OCI-LY7 (cell line): ENCODE measurements around the gene SEMA3D.

Source experiments
- EZH2phosphoT487 ChIP-seq: fragments of 200-600 bp; sonication (generic); IDR thresholded peaks from 2 replicates; pipeline ENCODE4 v1.6.1; 2018; ENCODE audit warnings: low read depth, borderline replicate concordance, mild to moderate bottlenecking, mixed run types, antibody characterized with exemption, low read length, moderate library complexity, mixed read lengths
- TF ChIP-seq, protein P1 (sequence below): fragments of 200-600 bp; sonication (generic); conservative IDR thresholded peaks from 2 replicates; pipeline ENCODE4 v1.5.1; 2014; ENCODE audit warnings: mild to moderate bottlenecking, antibody characterized with exemption, low read length, moderate library complexity, mixed read lengths

DNA sequence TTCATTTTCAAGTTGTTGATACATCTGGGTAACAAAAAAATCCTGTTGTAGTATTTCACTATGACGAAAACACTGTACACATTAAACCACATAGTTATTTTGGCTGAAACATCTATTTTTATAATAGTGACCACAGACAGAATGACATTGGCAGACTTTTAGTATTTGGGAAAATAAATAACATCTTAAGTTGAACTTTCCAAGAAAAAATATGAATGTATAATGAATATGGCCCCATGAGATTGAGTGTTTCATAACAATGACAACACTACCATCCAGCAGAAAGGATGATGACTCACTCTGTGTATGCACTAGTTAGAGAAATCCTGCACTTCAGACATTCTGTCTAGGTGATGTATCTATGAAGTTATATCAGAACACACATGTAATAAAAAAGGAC, 118.1 kb downstream of the SEMA3D start:
- TF ChIP-seq, protein P1, sequence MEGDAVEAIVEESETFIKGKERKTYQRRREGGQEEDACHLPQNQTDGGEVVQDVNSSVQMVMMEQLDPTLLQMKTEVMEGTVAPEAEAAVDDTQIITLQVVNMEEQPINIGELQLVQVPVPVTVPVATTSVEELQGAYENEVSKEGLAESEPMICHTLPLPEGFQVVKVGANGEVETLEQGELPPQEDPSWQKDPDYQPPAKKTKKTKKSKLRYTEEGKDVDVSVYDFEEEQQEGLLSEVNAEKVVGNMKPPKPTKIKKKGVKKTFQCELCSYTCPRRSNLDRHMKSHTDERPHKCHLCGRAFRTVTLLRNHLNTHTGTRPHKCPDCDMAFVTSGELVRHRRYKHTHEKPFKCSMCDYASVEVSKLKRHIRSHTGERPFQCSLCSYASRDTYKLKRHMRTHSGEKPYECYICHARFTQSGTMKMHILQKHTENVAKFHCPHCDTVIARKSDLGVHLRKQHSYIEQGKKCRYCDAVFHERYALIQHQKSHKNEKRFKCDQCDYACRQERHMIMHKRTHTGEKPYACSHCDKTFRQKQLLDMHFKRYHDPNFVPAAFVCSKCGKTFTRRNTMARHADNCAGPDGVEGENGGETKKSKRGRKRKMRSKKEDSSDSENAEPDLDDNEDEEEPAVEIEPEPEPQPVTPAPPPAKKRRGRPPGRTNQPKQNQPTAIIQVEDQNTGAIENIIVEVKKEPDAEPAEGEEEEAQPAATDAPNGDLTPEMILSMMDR: no peak
- no peak for TF ChIP-seq EZH2phosphoT487
